GM18505 (cell line): ENCODE results near the gene EXOC1.

Experiments used
- ATAC-seq: cut with Tn5 transposase; IDR thresholded peaks from one replicate; pipeline ENCODE4 v1.9.1; 2021; ENCODE audit not compliant: unreplicated experiment
- POLR2A ChIP-seq: IDR thresholded peaks from 4 replicates; pipeline ENCODE4 v1.6.1; 2011; ENCODE audit warnings: borderline replicate concordance; ENCODE audit not compliant: insufficient read depth, insufficient read length; ENCODE audit errors: extremely low read depth

Gene EXOC1

DNA sequence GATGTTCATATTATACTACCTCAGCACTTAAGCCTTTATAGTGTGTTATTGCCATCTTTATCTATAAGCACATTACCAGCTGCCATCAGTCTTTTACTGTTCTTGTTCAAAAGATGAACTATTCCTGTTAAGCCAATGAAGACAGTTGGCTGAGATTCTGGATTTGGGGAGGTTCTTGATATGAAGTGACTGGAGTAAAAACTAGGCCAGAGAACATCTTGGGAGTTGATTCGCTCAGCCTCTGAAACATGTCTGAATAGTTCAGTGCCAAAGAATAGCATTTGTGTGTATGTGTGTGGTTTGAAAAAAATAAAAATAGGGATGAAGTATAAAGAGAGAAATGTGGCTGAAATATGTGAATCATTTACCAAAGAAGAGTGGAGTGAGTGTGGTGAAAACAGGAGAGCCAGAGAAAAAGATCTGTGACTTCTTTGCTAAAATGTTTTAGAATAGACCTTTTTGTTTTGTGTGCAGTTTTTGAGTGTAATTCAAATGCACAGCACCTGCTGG lies 15.2 kb downstream of the EXOC1 start:
- no peak for ATAC-seq
- TF ChIP-seq POLR2A = no peak

- no peak for TF ChIP-seq POLR2A
- no peak for ATAC-seq
These were observed 17.9 kb downstream of the EXOC1 start for GRCh38 chr4:55871299-55871800.

DNA sequence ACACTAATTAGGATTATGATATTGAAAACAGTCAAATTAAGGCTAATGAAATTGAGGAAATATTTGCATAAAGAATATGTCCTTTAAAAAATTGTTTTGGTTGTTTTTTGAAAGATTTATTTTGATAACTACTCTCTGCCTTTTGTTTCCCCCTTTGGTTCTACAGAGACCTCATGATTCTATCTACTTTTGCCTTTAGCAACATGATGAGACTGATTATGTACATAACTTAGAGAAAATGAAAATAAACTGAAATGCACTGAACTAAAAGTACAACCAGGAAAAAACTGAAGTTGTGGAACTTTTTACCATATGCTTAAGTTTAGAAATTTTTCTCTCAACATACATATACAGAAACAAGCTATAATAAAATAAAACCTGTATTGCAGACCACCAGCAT lies 21.4 kb downstream of the EXOC1 start:
- no peak for ATAC-seq
- no peak for TF ChIP-seq POLR2A

- ATAC-seq = no peak
- TF ChIP-seq POLR2A = no peak
These were observed 22.9 kb downstream of the EXOC1 start for GRCh38 chr4:55876387-55876786.

- no peak for ATAC-seq
- TF ChIP-seq POLR2A = no peak
These were observed 25.8 kb downstream of the EXOC1 start for GRCh38 chr4:55879224-55879623.

GRCh38 chr4:55880652-55881280 lies 27.3 kb downstream of the EXOC1 start:
- ATAC-seq = no peak
- no peak for TF ChIP-seq POLR2A

DNA sequence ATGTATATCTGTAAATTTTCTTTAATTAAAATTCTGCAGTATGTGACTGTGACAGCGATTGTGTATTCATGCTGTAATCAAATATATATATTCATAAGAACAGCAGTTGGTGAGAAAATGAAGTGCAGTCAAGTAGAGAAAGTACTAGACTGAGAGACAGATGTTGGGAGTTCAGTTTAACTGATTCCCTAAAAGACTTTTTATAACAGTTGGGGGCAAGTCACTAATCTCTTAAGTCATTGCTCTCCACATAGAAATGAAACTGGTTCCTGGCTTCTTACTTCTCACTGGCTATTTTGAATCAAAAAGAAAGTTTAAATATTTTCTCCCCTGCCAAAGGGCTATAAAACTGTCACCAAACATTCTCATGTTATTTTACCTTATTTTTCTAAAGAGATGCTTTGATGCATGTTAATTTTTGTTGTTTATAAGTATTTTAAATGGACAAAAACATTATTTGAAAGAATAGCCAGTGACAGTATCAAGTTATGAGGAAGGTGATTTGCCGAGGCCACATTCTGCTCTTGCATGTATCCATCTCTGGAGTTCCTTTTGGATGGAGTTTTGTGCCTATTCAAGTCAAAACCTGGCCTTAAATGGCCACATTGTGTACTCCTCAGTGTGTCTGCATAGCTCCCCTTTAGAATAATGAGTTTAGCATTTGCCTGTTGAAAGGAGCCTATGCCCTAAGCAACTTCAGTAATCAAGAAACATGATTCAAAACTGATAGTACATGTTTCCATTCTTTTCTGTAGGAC lies 30.8 kb downstream of the EXOC1 start:
- TF ChIP-seq POLR2A = no peak

GRCh38 chr4:55884851-55885219 lies 31.4 kb downstream of the EXOC1 start:
- no peak for ATAC-seq
- no peak for TF ChIP-seq POLR2A

More for the DNA sequence above, 30.8 kb downstream of the EXOC1 start:
- ATAC-seq = no peak

DNA sequence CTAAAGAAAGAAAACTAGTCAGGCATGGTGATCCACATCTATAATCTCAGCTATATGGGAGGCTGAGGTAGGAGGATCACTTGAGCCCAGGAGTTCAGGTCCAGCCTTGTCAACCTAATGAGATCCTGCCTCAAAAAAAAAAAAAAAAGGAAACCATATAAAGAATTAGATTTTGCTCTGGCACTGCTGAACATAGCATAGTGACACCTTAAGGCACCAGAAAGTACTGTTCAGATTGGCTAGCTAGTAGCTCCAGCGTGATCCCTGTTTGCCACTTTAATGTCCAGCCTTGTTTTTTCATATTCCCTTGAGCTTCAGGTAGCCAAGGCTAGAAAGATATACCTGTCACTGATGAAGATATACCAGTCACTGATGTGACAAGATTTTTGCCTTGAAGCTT lies 34.1 kb downstream of the EXOC1 start:
- no peak for TF ChIP-seq POLR2A
- no peak for ATAC-seq

DNA sequence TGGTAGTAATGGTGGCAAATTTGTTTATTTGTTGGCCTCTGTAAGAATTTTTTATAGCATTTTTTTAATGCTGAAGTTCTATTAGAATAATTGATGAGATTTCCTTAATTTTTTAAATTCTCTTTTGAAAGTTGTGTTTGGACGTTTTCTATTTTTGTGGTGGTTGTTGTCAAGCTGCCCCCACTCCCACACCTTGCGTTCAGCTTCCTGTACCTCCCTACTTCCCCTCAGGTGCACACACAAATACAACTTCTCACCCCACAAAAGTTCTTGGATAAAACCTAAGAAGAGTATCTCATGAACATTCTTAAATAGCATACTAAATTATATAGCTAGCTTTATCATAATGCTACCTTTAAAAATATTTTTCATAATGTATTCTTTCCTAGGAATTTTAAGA lies 38.7 kb downstream of the EXOC1 start:
- ATAC-seq = no peak

DNA sequence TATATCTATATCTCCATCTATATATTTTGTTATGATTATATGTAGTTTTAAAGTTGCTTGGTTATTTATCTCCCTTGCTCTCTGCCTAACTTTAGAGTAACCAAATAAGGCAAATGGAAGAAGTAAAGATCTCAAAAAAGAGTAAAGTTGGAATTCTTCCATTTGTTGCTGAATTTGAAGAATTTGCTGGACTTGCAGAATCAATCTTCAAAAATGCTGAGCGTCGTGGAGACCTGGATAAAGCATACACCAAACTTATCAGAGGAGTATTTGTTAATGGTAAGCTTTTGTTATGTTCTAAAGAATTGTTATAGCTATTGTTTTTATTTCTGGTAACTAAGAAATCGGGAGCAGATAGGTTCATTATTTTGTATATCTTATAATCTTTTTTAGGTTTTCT lies 43.2 kb downstream of the EXOC1 start:
- TF ChIP-seq POLR2A = no peak
- no peak for ATAC-seq

More for the DNA sequence above, 38.7 kb downstream of the EXOC1 start:
- no peak for TF ChIP-seq POLR2A

DNA sequence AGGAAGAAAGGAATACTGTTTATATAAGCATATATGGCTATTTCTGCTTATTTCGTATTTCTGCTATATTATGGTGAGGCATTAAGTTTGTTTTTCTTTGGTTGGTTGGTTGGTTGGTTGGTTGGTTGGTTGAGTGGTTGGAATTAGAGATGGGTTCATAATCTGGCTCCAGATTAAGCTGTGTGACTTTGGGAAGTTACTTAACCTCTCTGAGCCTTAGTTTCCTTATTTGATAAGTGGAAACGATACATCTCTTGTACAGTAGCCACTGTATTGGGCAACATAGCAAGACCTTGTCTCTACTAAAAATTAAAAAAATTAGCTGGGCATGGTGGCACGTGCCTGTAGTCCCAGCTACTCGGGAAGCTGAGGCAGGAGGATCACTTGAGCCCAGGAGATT lies 49.2 kb downstream of the EXOC1 start:
- no peak for ATAC-seq
- TF ChIP-seq POLR2A = no peak

GRCh38 chr4:55903577-55903976 lies 50.1 kb downstream of the EXOC1 start:
- no peak for TF ChIP-seq POLR2A
- ATAC-seq = no peak

- no peak for TF ChIP-seq POLR2A
- ATAC-seq = no peak
These were observed 51.1 kb downstream of the EXOC1 start for GRCh38 chr4:55904576-55904975.

DNA sequence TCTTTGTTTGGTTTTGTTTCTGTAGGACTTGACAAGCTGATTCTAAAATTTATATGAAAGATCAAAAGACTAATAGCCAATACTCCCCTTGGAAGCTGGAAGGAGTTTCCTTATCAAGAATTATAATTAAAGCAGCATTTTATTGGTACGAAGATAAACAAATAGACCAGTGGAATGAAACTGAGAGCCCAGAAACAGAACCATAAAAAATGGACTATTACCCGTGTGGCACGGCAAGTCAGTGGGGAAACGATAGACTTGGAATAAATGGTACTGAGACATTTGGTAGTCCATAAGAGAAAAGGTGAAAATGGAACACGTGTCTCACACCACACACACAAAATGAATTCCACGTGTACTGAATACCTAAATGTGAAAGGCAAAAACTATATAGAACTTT lies 52.9 kb downstream of the EXOC1 start:
- TF ChIP-seq POLR2A = no peak
- no peak for ATAC-seq

GRCh38 chr4:55906989-55907388 lies 53.5 kb downstream of the EXOC1 start:
- no peak for ATAC-seq
- no peak for TF ChIP-seq POLR2A
